IPS-15b (cell line): ENCODE results near the gene SAA2.

Source experiments
- H3K27me3 ChIP-seq: one replicate; pipeline ENCODE4 v1.6.1; 2013; ENCODE audit warnings: low read length; ENCODE audit not compliant: control insufficient read depth, insufficient read depth
- H3K36me3 ChIP-seq: one replicate; pipeline ENCODE4 v1.6.1; 2013; ENCODE audit warnings: low read length; ENCODE audit not compliant: control insufficient read depth, insufficient read depth
- H3K4me1 ChIP-seq: one replicate; pipeline ENCODE4 v1.6.1; 2013; ENCODE audit warnings: mild to moderate bottlenecking, low read length; ENCODE audit not compliant: control insufficient read depth, insufficient read depth
- H3K4me3 ChIP-seq: one replicate; pipeline ENCODE4 v1.5.1; 2013; ENCODE audit warnings: low read depth, low read length
- H3K9ac ChIP-seq: one replicate; pipeline ENCODE4 v1.6.1; 2013; ENCODE audit warnings: low read depth, mild to moderate bottlenecking, low read length
- H3K9me3 ChIP-seq: one replicate; pipeline ENCODE4 v1.6.1; 2013; ENCODE audit warnings: mild to moderate bottlenecking, low read length; ENCODE audit not compliant: control insufficient read depth, insufficient read depth

The SAA2 gene

DNA sequence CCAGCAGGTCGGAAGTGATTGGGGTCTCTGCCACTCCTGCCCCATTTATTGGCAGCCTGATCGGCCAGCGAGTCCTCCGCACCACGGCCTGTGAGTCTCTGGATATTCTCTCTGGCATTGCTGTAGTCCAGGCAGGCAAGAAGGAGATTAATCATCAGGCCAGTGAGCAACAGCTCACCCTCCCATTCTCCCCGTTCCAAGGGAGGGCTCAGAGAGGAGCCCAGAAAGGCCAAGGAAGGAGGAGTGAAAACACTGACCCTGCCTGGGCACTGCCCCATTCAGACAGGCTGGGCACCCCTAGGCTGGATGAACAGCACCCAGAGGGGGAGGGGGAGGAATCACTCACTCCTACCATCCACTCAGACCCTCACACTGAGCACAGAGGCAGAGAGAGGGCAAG, 3.1 kb downstream of the SAA2 start:
- no peak overlapping the region for H3K4me3 ChIP-seq
- no peaks in the 10 kb centered on the region for H3K36me3 ChIP-seq
- no peak overlapping the region for H3K9ac ChIP-seq
- no peaks in the 10 kb centered on the region for H3K4me1 ChIP-seq
- no peaks in the 10 kb centered on the region for H3K27me3 ChIP-seq
- H3K9me3 ChIP-seq: no peaks in the 10 kb centered on the region

GRCh38 chr11:18243783-18244362, 4.6 kb downstream of the SAA2 start:
- Histone ChIP-seq H3K36me3 (no peaks in the 10 kb centered on the region), H3K9ac (no peak overlapping the region)

DNA sequence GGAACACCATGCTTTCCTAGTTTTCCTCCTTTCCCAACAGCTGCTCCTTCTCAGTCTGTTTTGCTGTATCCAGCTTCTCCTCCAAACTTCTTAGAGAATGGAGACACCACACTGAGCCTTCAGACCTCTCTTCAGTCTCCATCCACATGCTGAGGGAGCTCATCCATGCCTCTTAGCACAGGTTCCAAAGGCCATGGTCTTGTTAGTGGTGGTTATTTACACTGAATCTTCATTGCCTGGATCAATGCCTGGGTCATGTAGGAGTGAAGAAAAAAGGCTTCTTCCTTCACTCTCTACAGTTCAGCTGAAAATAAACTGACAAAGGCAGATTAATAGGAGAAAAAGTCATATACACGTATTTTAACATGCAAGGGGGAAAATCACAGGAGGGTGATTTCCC, 8.8 kb downstream of the SAA2 start:
- Histone ChIP-seq H3K27me3 (peaks cover 2% of the 10 kb centered on the region), H3K9ac (no peak overlapping the region), H3K9me3 (no peaks in the 10 kb centered on the region), H3K4me3 (no peak overlapping the region), H3K4me1 (no peaks in the 10 kb centered on the region), H3K36me3 (no peaks in the 10 kb centered on the region)

More at GRCh38 chr11:18243783-18244362, 4.6 kb downstream of the SAA2 start:
- no peaks in the 10 kb centered on the region for H3K4me1 ChIP-seq
- no peak overlapping the region for H3K4me3 ChIP-seq
- H3K9me3 ChIP-seq: no peaks in the 10 kb centered on the region
- peaks cover 2% of the 10 kb centered on the region for H3K27me3 ChIP-seq

- Histone ChIP-seq H3K9me3 (no peaks in the 10 kb centered on the region), H3K36me3 (no peaks in the 10 kb centered on the region)
These were observed 11.7 kb downstream of the SAA2 start, which contains the start of gene SAA4 for GRCh38 chr11:18236664-18237356. Gene SAA4 (minus strand): TSS chr11:18236802. CDS start chr11:18235926, 876 bp downstream.

GRCh38 chr11:18235394-18236334, 12.8 kb downstream of the SAA2 start:
- H3K36me3 ChIP-seq: no peaks in the 10 kb centered on the region
- H3K9ac ChIP-seq: no peak overlapping the region
- H3K27me3 ChIP-seq: peaks cover 2% of the 10 kb centered on the region
- H3K4me3 ChIP-seq: no peak overlapping the region
- H3K9me3 ChIP-seq: no peaks in the 10 kb centered on the region
- H3K4me1 ChIP-seq: no peaks in the 10 kb centered on the region

More at GRCh38 chr11:18236664-18237356, 11.7 kb downstream of the SAA2 start, which contains the start of gene SAA4:
- no peak within 1 kb of the TSS for H3K4me3 ChIP-seq
- no peaks in the 10 kb centered on the region for H3K4me1 ChIP-seq
- H3K9ac ChIP-seq: no peak within 1 kb of the TSS
- peaks cover 2% of the 10 kb centered on the region for H3K27me3 ChIP-seq

DNA sequence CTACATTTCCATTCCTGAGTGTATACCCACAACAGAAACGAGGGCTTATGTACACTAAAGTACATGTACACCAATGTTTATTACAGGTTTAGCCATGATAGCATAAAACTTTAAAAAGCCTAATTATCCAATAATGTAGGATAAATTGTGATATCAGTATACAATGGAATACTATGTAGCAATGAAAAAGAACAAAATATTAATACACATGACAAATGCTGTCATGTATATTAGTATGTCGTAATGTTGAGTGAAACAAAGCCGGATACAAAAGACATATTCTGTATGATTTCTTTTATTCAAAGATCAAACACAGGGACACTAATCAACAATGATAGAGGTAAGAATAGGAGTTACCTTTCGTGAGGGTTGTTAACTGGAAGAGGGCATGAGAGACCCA, 14.6 kb downstream of the SAA2 start:
- no peaks in the 10 kb centered on the region for H3K27me3 ChIP-seq
- H3K4me3 ChIP-seq: no peak overlapping the region
- no peak overlapping the region for H3K9ac ChIP-seq
- H3K36me3 ChIP-seq: no peaks in the 10 kb centered on the region
- no peaks in the 10 kb centered on the region for H3K9me3 ChIP-seq
- H3K4me1 ChIP-seq: no peaks in the 10 kb centered on the region

DNA sequence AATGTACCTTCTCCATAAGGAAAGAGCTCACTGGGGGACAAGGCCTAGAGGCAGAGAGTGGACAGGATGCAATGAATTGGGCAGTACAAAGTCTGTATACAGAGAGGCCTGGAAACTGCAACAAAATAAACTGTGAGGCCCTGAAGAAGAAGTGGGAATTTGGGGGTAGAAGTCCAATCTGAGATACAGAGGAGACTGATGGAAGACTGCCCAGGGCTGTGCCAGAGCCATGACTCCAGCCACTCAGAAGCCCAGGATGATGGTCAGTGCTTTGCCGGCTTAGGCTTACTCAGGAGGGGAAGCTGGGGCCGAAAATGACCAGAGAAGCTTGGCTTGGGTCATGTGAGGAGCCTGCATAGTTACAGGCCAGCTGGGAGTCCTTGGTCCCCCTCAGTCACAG, 17.6 kb downstream of the SAA2 start:
- no peaks in the 10 kb centered on the region for H3K4me1 ChIP-seq
- H3K4me3 ChIP-seq: no peak overlapping the region
- no peaks in the 10 kb centered on the region for H3K27me3 ChIP-seq
- no peaks in the 10 kb centered on the region for H3K9me3 ChIP-seq
- H3K36me3 ChIP-seq: no peaks in the 10 kb centered on the region
- H3K9ac ChIP-seq: no peak overlapping the region

DNA sequence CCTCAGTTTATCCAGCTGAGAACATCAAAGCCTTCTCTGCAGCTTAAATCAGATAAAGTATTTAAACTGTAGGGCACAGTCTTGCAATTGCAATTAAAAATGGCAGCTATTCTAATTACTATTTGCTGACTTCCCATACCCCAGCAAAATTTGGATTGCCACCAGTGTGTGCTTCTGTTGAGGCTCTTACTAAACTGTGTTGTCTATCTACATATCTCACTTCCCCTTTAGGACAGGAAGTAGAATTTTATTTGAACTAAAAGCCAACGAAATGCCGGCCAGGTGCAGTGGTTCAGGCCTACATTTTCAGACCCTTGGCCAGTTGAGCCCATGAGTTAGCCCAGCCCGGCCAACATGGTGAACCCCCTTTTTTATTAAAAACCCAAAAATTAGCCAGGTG, 19.0 kb downstream of the SAA2 start:
- H3K4me3 ChIP-seq: no peak overlapping the region
- H3K9ac ChIP-seq: no peak overlapping the region
- no peaks in the 10 kb centered on the region for H3K4me1 ChIP-seq
- H3K9me3 ChIP-seq: no peaks in the 10 kb centered on the region
- no peaks in the 10 kb centered on the region for H3K27me3 ChIP-seq
- no peaks in the 10 kb centered on the region for H3K36me3 ChIP-seq

DNA sequence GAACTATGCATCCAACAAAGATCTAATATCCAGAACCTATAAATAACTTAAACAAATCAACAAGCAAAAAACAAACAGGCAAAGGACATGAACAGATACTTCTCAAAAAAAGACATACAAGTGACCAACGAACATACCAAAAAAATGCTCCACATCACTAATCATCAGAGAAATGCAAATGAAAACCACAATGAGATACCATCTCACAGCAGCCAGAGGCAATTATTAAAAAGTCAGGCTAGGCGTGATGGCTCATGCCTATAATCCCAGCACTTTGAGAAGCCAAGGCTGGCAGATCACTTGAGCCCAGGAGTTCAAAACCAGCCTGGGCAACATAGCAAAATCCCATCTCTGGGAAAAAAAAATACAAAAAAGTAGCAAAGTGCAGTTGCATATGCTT, 22.6 kb downstream of the SAA2 start:
- H3K36me3 ChIP-seq: no peaks in the 10 kb centered on the region
- no peaks in the 10 kb centered on the region for H3K9me3 ChIP-seq
- no peaks in the 10 kb centered on the region for H3K27me3 ChIP-seq

GRCh38 chr11:18223591-18224387, 24.7 kb downstream of the SAA2 start:
- Histone ChIP-seq H3K4me1 (no peaks in the 10 kb centered on the region), H3K4me3 (no peak overlapping the region), H3K9ac (no peak overlapping the region), H3K9me3 (no peaks in the 10 kb centered on the region), H3K27me3 (no peaks in the 10 kb centered on the region), H3K36me3 (no peaks in the 10 kb centered on the region)

More for the DNA sequence above, 22.6 kb downstream of the SAA2 start:
- Histone ChIP-seq H3K4me1 (no peaks in the 10 kb centered on the region), H3K9ac (no peak overlapping the region), H3K4me3 (no peak overlapping the region)

DNA sequence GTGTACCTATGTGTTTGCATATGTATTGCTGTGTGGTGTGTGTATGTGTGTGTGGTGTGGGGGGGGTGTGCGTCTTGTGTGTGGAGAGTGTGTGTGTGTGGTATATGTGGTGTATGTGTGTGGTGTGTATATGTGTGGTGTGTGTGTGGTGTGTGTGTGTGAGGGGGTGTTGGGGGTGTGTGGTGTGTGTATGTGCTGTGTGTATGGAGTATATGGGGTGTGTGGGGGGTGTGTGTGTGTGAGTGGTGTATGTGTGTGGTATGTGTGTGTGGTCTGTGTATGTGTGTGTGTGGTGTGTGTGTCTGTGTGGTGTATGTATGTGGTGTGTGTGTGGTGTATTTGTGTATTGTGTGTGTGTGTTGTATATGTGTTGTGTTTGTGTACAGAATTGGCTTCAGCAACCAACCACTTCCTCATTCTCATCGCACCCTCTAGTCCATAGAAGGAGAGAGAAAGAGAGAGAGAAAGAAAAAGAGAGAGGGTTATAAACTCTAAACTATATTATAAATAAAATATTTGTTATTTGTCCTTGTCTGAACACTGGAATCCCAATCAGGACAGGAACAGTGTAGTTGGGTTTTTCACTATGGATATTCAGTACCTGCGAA, 25.6 kb downstream of the SAA2 start:
- H3K4me3 ChIP-seq: no peak overlapping the region
- H3K27me3 ChIP-seq: no peaks in the 10 kb centered on the region
- no peaks in the 10 kb centered on the region for H3K4me1 ChIP-seq
- no peak overlapping the region for H3K9ac ChIP-seq
- H3K36me3 ChIP-seq: no peaks in the 10 kb centered on the region
- H3K9me3 ChIP-seq: no peaks in the 10 kb centered on the region
